Right forelimb (tissue), 1 donor: ENCODE data around the gene SNAP25.

ENCODE experiments used
- DNase-seq: peaks from one replicate; pipeline ENCODE4 v3.0.0-alpha.2; 2018

The SNAP25 gene

DNA sequence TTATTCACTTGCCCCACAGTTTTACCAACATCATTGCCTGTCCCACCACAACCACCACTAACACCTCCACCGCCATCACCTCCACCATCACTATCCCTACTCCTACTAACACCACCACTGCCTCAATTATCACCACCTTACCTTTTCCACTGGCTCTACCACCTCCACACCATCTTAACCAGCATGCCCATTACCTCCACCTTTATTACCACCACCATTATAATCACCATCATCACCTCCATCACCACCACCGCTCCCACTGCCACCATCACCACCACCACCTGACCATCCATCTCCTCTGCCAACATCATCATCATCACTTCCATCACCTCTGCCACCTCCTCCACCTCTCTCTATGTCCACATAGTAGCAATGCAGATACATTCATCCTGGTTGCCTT is 90.0 kb downstream of the SNAP25 start:
- no peak for DNase-seq

DNA sequence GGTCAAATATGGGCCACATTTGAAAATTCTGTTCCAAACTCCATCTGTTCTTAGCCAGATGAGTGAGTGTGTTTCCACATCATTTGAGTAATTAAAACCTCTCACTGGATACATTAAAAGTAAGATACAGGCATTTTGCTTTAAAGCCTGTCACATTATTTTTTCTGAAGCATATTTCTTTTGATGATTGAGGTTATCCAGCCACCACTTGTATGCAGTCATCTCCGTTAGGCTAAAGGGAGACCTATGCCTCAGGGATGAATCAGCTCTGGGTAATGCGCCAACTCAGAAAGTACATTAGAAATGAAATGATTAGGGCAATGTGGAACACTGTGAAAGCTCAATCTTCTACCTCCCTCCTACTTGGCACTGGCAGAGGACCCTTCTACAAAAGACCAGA is 90.7 kb downstream of the SNAP25 start:
- no peak for DNase-seq

DNA sequence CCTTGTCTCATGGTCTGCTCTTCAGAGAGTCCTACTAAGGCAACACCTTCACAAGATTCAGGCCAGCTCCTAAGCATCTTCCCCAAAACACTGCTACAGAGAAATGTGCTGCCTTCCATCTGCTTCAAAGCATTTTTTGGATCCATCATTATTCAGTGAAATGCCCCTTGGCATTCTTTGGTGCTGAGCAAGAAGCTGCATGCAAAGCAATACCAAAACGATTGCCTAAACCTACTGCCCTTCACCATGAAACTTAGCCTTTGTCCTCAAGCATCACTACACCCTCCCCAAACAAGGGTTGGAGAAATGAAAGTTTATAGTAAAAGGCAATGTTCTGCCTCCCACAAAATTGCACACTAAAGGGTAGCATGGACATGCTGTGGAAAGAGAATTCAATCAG is 93.5 kb downstream of the SNAP25 start:
- no peak for DNase-seq

DNA sequence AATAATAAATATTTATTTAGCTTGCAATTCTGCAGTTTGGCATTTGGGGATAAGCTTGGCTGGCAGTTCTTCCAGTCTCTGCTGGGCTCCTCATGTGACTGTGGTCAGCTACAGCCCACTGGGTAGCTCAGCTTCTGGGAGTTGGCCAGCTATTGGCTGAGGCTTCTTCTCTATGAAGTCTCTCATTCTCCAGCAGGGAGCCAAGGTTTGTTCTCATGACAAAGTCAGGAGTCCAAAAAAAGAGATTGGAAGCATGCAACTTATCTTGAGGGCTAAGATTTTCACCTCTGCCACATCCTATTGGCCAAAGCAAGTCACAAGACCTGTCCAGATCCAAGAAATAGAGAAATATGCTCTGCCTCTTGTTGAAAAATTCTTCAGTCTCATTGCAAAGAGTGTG is 94.6 kb downstream of the SNAP25 start:
- DNase-seq = no peak

DNA sequence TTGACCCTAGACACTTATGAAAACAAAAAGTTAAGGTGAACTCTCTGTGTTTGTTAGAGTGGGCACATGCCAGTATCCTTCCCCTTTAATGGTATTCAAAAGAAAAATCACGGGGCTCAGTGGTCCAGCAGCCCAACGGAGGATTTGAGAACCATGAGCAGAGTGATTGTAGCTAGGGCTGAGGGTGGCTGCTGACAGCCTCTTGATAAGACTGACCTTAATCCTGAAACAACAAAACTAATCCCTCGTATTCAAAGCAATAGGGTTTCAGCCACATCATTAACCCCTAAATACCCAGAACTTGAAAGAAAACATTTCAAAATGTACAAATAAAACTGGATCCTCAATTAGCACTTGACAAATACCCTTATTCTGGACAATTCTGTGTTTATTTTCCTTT is 95.1 kb downstream of the SNAP25 start:
- no peak for DNase-seq

DNA sequence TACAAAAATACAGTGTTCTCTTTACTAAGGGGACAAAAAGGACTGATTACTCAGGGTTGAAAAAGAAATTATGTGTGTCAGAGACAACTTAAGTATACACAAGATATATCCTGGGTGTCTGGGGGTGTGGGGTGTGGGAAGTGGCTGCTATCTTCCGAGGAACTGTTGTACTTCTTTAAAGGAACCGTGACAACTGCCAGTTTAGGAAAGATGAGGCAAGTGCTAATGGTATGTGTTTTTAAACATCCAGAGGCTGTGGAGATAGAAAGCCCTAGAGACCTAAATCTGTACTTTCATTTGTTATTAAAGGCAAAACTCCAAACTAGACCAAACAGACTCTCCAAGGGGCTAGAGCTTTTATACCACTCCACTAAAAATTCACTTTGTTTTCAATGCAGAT is 95.6 kb downstream of the SNAP25 start:
- DNase-seq = no peak

DNA sequence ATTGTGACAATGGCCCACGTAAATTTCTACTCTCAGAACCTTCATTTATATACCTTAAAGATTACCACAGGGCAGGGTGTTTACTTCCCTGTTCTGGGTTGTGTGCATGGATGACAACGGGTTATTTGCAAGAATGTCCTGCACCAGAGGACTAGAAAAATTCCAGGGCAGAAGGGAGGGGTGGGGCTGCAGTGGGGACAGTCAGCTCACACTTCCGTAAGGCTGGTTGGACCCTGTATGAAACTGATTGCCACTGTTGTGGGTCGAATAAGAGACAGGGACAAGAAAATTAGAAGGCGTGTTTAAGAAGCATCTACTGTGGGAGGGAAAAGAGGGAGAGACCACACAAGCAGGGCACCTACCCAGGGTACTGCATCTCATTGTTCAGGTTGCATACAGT is 96.5 kb downstream of the SNAP25 start:
- no peak for DNase-seq

DNA sequence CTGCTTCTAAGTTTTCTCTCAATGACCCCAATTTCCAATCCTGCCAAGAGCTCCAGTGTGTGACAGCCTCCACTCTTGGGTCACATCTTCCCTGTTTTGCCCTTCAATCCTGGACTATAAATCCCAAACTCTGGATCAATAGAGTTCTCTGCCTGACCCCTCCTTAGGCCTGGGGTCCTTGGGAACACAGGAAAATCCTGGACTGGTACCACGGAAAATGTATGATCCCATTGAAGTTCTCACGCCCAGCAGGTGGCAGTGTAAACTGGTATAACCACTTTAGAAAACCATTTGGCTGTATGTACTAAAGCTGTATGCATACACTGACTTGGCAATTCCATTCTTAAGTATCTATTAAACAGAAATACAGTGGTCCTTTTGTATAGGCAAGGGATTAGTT is 98.0 kb downstream of the SNAP25 start:
- no peak for DNase-seq

DNA sequence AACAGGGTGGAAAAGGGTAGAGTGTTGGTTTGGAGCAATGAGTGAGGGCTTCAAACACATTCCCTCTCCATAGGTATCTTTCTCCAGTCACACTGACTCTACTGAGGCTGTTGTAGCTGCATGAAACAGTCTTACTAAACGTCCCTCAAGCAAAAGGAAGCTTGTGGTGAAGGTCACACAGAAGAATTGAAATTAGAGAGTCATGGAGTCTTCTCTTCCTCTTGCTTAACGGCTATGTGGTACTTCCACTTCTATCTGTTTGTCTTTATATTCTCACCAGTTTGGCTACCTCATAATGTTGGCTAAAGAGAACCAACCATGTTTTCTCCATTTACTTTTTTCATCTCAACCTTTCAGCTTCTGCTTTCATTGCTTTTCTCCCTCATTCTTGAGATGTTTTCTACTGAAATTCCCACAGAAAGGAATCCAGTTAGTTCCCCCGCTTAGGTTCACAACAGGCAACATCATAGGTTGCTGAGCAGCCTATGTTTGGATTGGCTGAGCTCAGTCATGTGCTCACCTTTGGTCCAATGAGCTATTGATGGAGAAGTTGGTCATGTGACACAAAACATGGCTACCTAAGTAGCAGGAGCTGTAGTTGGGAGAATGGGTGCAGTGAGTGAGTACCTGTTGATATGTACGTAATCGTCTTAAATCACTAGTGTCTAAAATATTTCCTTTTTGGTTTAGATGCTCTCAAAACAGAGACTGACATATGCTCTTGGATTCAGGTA is 99.8 kb downstream of the SNAP25 start:
- DNase-seq = no peak

DNA sequence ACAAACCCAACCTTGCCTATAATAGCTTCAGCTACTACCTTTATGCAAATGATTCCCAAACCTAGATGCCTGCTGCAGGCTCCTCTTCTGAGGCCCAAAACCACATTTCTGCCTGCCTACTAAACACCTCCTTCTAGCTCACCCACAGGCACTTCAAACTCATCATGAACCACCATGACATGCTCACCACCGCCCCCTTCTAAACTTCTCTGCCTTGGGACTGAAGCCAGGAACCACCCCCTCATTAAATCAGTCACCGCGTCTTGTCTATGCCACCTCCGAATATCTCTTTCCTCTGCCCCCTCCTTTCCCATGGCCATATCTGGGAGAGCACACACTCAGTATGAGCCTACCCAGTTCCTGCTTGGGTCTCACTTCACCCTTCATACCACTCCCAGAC is 101.2 kb downstream of the SNAP25 start:
- no peak for DNase-seq

DNA sequence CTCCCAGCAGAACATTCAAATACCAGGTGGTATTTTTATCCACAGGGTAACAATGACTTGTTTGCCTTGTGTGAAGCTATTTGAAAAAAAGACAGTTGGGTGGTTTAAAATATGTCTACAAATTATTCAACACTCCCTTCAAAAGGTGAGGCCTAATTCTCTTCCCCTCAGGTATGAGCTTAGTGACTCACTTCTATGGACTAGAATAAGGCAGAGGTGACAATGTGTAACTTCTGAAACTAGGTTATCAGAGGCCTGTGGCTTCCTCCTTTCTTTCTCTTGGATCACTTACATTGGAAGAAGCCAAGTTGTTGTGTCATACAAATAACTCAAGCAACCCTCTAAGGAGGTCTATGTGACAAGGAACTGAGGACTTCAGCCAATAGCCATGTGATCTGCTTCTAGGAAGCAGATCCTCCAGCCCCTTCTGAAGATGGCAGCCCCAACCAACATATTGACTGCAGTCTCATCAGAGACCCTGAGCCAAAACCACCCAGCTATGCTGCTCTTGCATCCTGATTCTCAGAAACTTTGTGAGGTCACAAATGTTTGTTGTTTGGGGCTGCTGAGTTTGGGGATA is 102.6 kb downstream of the SNAP25 start:
- no peak for DNase-seq

DNA sequence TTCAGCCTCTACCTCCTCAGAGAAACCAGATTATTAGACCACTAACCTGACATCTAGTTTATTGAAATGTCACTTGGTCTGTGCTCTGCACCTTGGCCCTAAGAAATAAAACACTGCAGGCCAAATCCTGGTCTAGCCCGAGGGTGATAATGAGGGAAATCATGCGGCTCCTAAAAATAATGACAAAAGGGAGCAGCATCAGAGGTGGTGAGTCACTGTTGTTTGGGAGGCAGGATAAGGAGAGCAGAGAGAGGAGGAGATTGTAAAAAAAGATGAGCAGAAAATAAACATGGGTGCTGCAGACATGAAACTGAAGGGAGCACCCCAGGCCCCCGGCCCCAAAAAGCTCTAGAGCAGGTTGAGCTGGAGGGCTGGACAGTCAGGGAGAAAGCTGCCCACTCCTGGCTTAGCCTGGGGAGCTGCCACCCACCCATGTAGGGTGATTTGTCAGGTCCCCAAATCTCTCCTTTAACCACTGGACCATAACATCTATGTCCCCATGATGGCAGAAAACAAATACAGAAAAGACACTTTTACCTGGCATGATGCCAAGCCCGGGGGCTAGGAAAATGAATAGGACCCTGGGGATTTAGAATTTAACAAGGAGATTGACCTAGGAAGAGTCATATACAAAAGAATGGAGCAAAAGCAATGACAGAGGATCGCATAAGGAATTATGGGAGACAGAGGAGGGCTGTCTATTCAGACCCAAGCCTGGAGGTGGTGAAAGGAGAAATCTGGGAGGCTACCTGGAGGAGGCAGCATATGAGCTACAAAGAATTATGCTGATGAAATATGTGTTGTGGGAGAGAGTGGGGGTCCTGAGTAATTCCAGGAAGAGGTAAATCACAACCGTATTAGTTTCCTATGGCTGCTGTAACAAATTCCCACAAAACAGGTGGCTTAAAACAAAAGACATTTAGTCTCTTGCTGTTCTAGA is 103.7 kb downstream of the SNAP25 start:
- no peak for DNase-seq

DNA sequence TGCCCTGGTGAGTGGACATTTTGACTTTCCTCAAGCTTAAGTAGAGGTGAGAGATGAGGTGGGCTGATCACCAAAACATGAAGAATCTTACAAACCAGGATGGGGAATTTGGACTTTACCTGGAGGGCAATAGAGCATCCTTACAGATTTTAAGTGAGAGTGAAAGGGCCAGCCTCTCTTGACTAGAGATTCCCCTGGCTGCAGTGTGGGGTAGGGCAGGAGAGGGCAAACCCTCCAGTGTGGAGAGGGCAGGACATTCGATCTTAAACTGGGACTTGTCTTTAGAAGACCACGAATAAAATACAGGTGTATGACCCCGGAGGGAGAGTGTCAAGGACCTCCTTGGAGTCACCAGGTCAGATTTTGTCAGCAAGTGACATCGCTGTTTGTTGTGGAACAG is 105.1 kb downstream of the SNAP25 start:
- no peak for DNase-seq

DNA sequence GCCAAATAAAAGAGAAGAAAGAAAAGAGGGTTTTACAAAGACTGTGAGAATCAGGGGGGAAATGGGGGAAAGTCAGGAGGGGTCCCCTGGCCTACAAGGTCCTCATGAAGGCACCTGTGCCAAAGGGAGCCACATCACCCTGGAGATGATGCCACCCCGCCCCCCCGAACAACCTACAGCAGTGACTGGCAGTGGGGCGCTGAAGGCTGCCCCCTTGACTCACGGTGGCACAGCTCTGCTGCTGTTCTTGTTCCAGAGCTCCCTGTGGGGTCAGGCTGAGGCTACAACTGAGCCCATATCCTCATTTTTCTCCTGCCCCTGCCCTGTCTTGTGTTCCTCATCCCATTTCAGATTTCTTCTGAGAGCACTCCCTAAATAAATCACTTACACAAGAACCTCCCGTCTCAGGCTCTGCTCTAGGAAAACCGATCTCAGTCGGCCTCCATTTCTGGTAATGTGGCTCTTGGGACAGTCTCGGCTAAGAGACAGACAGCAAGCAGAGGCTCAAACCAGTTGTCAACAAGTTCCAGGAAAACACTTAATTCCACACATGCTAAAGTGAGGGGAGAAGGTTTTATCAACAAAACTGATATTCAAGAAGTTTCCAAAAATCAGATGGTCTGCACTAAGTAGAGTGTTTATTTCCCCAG is 105.7 kb downstream of the SNAP25 start:
- DNase-seq = no peak

DNA sequence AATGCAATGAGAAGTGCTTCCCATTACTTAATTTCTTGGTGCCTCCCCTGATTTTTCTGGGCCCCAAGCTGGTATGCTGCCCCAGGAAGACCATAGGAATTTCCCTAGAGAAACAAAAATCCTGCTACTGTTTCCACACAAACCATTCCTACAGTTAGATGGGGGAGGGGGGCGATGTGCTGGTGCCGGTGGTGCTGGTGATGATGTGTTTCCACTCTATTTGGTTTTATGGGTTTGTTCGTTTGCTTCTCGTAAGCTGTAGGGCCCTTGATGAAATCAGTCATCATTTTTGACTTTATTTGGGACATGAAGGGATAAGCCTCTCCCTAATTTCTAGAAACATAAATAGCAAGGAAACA is 110.2 kb downstream of the SNAP25 start:
- no peak for DNase-seq

DNA sequence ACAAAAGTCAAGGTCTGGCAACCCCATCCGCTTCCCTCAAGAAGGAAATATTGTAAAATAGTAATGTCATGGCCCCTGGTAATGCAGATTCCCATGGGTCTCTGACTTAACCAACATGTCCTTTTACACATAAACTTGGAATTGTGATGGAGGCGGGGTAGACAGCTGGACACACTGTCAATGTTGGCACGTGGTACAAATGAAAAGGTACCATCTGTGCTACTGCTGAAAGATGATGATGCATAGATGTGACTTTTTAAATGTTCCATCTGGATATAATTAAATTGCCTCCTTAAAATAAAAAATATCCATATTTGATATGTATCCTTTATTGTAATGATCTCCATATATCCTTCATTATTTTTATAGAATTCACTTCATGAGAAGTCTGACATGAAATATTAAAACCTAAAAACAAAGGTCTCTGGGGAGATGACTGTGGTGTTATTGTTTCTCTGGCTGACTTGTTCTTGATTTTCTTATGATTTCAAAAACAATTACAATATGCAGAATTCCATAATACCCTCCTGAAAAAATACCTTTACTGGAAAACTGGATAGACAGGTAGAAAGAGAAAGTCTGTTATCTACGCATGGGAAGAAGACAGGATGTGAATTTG is 110.9 kb downstream of the SNAP25 start:
- no peak for DNase-seq

DNA sequence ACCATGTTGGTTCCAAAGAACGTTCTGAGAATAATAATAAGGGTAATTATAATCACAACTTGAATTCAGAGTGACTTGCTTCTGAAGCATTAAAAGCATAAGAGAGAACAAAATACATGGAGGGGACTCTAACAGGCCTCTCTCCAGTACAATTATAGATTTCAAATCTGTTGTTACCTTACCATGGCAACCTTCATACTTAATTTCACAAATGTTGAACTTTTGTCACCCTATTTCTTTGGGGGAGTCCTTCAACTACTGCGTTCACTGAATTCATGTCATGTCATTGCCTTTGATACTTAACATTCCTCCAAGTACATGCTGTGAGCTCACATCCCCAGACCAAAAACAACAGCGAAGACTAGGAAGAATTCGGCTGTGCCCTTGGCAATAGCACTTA is 111.4 kb downstream of the SNAP25 start:
- DNase-seq = no peak

DNA sequence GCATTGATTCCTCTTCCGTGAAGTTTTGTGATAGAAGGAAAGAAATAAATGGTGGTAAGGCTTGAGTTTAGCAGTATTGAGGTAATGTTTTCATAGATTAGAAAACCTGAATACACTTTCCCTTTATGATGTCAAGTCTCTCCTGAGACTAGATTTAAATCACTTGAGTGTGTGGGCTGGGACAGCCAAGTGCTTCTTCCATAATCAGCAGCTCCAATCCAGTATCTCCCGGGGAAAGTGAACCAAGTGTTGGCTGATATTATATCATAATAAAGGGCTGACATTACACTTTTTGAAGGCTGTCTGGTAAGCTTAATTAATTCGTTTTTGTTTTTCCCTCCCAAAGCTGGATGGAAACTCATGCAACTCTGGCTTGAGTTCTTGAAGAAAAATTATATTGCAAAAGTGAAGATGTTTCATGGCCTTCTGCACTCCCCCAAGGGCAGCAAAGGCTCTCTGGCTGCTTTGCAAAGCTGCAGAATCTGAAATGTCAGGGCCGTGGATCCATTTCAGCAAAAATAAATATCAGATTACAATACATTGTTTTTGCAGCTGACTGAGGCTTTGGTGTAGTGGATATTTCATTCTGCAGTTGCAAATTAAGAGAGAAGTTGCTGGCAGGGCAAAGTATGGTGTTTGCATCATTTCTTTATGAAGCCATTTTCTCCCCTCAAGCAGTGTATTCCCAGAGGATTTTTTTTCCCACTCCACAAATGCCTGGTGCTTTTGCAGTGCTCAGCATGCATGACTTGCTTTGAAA is 114.2 kb downstream of the SNAP25 start:
- DNase-seq = no peak

DNA sequence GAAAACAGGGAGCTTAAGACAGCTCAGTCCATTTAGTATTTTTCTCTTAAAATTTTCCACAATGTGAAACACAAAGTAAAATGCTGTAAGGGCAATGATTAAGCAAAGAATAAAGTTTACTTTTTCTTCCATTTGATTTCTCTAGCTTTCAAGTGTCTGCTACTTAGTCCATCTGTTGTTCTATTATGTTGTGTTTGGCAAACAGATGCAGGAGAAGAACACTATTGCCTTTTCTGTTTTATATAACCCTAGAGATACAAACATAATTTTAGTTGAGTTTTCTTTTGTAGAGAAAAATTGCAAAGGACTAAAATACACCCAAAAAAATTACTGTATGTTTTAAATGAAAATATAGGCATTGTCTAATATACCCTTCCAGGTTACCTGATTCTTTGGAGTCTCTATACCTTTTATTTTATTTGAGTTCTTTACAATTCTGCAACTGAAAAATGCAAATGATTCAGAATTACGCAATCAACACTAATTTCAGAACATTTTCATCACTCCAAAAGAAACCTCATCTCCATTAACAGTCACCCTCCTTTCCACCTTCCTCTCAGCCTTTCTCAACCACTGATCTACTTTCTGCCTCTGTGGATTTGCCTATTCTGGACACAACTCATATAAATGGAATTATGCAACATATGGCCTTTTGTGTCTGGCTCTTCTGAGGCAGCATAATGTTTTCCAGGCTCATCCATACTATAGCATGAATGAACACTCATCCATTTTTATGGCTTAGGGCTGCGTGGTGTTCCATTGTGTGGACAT is 118.5 kb downstream of the SNAP25 start:
- DNase-seq = no peak

DNA sequence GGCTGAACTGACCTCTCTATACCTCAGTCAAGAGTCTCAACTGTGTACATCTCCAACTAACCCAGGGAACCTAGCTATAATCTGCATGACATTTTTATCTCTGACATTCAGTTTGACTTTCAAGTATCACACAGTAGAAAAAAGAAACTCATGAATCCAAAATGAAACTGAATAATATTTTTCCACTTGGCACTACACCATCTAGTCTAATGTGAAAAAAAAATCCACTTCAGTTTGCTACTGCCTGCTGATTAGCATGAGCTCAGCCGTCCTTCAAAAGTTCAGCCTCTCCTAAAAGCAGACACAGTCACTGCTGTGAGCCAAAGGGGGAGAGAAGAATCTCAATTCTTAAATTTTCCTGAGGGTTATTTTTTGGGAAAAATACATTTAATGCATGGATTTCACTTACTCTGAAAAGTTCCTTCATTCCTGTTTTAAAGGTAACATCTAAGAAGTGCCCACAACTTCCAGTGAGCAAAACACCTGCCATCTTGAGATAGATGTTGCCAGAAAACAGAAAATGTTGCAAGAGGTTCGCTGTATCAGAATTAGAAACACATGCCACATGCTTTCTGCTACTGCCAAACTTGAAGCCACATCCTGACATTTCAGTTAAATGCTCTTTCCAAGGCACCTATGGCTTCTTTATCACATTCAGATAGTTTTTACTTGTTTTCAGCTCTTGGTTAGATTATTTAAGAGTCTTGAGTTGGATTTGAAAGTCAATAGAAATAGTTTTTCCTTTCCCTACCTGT is 120.0 kb downstream of the SNAP25 start:
- DNase-seq = no peak

DNA sequence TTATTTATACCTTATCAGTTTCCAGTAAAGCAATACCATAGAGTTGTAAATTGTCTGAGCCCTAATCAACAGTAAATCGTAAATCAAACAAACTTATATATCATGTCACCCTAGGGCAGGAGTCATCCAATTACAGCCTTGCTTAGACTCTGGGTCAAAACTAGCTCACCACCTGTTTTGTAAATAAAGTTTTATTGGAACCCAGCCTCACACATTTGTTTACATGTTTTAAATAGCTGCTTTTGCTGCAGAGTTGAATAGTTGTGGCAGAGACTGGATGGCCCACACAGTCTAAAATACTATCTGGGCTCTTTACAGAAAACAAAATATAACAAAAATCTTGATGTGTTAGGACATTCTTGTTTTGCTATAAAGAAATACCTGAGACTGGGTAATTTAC is 121.0 kb downstream of the SNAP25 start:
- DNase-seq = no peak
